HG03280 (cell line): ENCODE data around the gene TEDDM1.
A peak's percentile ranks its signal among the peaks of the same experiment; 100 is the strongest.
"Not testable (repeated sequence)": the region's sequence is repeated elsewhere in the genome, so short reads cannot be mapped to it uniquely, and the experiment has no call there.

Experiments
- ATAC-seq: cut with Tn5 transposase; IDR thresholded peaks from one replicate; pipeline ENCODE4 v1.9.1; 2021; ENCODE audit warnings: mild to moderate bottlenecking, moderate library complexity; ENCODE audit not compliant: unreplicated experiment

TEDDM1 gene

GRCh38 chr1:182383037-182383661, 17.3 kb downstream of the TEDDM1 start:
- ATAC-seq = no peak

- no peak for ATAC-seq
Observed at GRCh38 chr1:182381962-182382819, 18.3 kb downstream of the TEDDM1 start.

GRCh38 chr1:182380199-182380598, 20.3 kb downstream of the TEDDM1 start:
- ATAC-seq = no peak

DNA sequence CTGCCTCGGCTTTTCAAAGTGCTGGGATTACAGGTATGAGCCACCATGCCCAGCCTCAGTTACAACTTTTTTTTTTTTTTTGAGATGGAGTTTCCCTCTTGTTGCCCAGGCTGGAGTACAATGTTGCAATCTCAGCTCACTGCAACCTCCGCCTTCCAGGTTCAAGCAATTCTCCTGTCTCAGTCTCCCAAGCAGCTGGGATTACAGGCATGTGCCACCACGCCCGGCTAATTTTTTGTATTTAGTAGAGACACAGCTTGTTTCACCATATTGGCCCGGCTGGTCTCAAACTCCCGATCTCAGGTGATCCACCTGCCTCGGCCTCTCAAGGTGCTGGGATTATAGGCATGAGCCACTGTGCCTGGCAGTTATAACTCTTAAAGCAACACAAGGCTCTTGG, 20.7 kb downstream of the TEDDM1 start:
- ATAC-seq = not testable (repeated sequence)

DNA sequence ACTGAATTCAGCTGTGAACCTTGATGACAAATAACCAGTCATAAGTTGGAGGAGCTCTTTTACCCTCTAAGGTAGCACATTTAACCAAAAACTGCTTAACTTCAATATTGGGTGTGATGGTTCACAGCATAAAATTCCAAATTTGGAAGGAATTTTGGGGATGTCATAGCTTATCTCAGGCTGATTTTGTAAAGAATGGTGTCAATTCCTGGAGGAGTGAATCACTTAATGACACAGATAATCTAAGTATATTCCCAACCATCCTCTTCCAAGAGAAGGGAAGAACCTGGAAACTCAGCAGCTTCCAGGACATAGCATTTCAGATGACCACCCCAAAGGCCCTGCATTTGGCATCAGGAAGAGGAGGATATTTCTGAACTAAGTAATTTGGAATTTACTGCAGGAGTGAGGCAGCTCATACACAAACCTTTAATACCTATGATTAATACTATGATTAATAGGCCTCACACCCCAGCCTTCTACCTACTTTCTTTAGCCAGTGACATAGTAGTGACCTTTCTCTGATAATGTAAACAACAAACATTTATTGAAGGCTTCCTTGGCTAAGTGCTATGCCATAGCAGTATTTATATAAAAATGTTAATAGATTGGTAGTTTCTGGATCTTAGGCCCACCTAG, 23.4 kb downstream of the TEDDM1 start:
- ATAC-seq = no peak

DNA sequence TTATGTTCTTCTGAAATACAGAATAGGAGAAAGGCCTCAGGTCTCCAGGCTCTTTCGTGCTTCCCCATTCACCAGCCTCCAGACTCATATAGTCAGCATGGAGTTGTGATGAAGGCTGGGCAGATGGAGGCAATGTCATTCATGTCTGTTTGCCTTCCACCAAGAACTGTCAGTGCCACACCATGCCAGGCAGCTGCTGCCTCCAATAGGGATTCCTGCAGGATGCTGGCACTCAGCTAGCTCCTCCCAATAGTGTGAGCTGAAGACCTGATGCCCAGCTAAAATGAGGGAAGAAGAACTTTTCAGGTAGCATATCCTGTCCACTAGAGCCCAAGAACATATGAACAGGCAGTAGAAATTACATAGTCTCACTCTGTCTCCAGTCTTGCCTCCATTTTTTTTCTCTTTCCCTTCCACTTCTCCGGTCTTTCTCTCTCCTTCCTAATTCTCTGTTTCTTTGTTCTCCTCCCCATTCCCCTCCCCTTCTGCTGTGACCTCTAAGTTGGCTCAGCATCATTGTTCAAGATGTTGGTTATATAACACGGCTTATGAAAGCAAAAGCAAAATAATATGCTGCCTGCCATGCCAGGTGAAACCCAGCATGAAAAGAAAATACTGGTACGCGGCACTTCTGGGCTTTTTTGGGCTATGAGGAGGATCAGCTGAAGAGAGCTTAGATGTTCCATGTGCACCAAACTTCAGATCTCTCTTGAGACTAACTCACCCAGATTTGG, 26.2 kb downstream of the TEDDM1 start:
- no peak for ATAC-seq

DNA sequence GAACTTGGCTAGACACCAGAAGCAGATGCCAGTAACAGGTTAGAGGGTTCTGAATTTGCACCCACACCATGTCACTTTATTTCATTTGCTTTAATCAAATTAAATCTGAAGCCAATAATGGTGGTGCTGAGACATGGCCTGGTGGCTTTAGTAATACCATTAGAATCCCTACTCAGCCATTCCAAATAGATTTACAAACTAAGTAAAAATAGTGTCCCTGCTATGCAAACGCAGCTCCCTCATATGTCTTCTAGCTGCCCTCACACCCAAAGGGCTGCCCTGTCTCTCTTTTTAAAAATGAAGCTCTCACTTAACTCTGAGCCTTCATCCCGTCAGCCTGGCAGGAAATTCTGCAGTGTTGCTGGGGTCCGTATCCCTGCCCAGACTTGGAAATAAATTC, 29.9 kb downstream of the TEDDM1 start:
- ATAC-seq = no peak

DNA sequence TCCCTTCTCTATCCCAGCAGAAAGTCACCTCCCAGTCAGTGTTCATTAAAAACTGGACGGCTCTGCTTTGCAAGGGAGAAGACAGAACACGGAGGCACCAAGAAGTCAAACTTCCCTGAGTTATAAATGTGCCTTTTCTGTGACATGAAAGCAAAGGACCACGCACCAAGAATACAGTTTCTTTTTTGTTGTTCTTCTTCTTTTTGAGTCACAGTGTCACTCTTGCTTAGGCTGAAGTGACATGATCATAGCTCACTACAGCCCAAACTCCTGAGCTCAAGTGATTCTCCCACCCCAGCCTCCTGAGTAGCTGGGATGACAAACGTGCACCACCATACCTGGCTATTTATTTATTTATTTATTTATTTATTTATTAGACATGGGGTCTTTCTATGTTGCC, 31.6 kb downstream of the TEDDM1 start:
- peak; percentile 52 for ATAC-seq

- peak; percentile 34 for ATAC-seq
Observed at GRCh38 chr1:182368358-182368757, 32.1 kb downstream of the TEDDM1 start.

DNA sequence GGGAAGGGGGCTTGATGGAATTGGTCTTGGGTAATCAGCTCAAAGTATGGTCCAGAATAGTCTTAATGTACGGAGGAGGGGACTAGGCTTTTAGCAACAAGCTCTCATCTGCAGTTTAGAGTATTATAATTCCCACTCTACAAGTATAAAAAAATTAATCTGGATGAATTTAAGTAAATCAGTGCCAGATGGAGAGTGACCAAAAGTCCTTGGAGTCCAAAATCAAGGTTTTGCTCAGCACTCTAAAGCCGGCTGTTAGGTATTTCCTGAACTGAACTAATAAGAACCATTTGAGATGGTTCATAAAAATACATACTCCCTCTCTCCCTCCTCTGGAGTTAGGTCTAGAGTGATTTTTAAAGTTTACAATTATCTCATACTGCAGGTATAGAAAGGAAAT, 32.5 kb downstream of the TEDDM1 start:
- no peak for ATAC-seq

- ATAC-seq = no peak
Observed at GRCh38 chr1:182366596-182366995, 33.9 kb downstream of the TEDDM1 start.

DNA sequence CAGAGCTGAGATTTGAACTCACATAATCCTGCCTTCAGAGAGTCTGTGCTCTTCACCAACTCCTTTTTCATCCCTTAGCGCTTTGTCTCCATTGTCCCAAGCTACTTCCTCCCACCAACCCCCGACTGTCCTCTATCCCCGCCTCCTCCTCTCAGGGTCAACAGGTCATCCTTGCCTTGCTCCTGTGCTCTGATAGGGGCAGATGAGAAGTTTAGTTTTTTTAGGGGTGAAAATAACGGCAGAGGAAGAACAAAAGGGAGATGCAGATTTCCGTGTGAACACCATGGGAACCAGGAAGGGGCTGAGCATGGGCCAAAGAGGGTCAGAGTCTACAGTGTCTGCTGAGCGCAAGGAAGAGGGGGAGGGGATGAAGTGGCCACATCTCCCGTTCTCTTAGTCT, 40.8 kb downstream of the TEDDM1 start:
- no peak for ATAC-seq

GRCh38 chr1:182357913-182358312, 42.6 kb downstream of the TEDDM1 start:
- ATAC-seq = no peak

GRCh38 chr1:182357171-182357570, 43.3 kb downstream of the TEDDM1 start:
- no peak for ATAC-seq

- ATAC-seq = no peak
Observed at GRCh38 chr1:182355723-182356098, 44.8 kb downstream of the TEDDM1 start.

DNA sequence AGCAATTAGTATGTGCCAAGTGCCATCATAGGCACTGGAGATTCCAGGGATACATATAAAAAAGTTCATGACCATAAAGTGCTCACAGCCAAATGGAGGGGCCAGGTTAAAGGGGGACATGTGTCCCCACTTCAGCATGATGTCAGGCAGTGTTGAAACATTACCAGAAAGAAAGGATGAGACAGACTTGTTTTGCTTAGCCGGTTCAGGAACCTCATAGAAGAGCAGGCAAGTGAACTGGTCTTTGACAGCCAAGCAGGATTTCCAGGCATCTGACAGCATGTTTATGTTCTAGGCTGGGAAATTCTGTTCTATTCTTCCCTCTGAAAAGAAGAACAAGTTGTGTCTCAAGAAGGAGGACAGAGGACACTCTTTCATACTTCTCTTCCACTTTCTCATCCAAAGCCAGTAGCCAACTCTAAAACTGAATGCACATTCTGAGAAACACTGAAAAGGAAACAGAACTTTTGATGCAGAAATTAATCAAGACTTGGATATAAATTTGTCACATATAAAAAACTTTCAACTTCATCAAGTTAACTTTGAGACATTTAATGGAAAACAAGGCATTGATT, 48.6 kb downstream of the TEDDM1 start:
- ATAC-seq = no peak

- ATAC-seq = no peak
Observed at GRCh38 chr1:182350839-182351238, 49.6 kb downstream of the TEDDM1 start.

GRCh38 chr1:182348961-182349747, 51.3 kb downstream of the TEDDM1 start:
- no peak for ATAC-seq
